HL-60/S4 (cell line): Measurements from ENCODE around the gene THPO.

Experiments
- in situ Hi-C: fragments of 300-500 bp; cut with MboI; formaldehyde crosslinking; loops from 2 replicates; pipeline ENCODE4 v1.14.3; 2022; ENCODE audit warnings: low sequenced_read_pairs

THPO gene

GRCh38 chr3:184377882-184378445, at the start of gene THPO:
TSS of gene THPO (minus strand) at chr3:184378207. CDS start at chr3:184376259, 1,948 bp downstream.
- in situ Hi-C loops: loop anchor here (10.0 kb wide), 1 partner anchor 147 kb away; no protein-coding TSS in a partner anchor

DNA sequence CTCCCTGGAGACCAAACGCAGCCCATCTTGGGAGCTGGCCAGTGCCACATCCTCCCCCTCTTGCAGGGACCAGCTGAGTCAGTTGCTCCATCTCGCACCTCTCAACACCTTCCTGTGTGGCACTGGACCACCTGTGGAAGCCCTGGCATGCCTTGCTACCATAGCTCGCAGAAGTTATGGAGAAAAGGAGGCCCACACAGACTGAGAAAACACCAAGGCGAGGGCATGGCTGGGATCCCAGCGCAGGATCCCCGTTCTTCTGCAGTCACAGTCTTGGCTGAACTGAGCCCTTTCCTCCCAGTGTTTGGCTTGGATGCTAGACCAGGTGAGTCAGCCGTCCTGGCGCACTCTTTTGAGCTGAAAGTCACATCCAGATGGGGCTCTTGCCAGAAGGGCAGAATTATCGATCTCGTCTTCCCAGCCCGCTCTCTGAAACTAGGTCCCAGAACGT, 48.7 kb upstream of the THPO start:
- in situ Hi-C loops: no loop called here

- in situ Hi-C loops: no loop called here
These were observed 45.6 kb upstream of the THPO start for GRCh38 chr3:184423561-184423960.

DNA sequence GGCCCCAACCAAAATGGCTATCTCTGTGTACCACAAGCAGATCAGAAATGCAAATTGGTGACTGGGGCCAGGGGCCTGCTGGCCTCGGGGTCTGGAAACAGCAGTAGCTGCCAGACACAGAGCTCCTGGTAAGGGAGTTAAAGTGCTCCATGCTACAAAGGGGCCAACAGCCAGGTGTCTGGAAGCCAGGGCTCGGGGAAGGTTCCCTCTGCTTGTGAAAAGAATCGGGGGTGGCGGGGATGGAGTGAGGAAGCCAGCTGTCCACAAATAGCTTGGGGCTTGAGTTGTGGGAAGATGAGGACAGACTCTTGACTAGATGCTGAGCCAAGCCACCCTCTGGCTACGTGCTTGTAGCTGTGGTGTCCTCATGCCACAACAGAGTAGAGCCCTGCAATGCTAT, 41.2 kb upstream of the THPO start:
- in situ Hi-C loops: no loop called here

- in situ Hi-C loops: no loop called here
These were observed 39.8 kb upstream of the THPO start for GRCh38 chr3:184417619-184418327.

GRCh38 chr3:184415203-184415490, 37.1 kb upstream of the THPO start:
- in situ Hi-C loops: no loop called here

DNA sequence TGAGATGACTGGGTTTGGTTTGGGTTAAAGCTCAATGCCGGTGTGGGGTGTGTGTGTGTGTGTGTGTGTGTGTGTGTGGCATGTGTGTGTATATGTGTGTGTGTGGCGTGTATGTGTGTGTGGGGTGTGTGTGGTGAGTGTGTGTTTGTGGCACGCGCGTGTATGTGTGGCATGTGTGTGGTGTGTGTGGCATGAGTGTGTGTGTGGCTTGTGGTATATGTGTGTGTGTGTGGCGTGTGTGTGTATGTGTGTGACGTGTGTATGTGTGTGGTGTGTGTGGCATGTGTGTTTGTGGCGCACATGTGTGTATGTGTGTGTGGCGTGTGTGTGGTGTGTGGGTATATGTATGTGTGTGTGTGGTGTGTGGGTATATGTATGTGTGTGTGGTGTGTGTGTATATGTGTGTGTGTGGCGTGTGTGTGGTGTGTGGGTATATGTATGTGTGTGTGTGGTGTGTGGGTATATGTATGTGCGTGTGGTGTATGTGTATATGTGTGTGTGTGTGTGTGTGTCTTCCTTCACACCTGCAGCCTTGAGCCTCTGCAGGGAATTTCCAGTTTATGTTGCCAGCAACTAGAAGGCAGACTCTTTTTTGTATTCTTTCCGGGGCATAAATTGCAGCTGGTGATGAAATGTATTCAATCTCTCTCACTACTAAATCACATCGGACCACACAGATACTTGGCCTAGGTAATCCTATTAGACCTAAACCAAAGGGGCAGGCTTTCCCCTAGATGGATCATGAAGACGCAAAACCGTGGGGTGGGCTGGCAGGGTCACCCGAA, 36.6 kb upstream of the THPO start:
- in situ Hi-C loops: no loop called here

- in situ Hi-C loops: no loop called here
These were observed 32.0 kb upstream of the THPO start for GRCh38 chr3:184409946-184410500.

GRCh38 chr3:184409331-184409926, 31.4 kb upstream of the THPO start:
- in situ Hi-C loops: no loop called here

DNA sequence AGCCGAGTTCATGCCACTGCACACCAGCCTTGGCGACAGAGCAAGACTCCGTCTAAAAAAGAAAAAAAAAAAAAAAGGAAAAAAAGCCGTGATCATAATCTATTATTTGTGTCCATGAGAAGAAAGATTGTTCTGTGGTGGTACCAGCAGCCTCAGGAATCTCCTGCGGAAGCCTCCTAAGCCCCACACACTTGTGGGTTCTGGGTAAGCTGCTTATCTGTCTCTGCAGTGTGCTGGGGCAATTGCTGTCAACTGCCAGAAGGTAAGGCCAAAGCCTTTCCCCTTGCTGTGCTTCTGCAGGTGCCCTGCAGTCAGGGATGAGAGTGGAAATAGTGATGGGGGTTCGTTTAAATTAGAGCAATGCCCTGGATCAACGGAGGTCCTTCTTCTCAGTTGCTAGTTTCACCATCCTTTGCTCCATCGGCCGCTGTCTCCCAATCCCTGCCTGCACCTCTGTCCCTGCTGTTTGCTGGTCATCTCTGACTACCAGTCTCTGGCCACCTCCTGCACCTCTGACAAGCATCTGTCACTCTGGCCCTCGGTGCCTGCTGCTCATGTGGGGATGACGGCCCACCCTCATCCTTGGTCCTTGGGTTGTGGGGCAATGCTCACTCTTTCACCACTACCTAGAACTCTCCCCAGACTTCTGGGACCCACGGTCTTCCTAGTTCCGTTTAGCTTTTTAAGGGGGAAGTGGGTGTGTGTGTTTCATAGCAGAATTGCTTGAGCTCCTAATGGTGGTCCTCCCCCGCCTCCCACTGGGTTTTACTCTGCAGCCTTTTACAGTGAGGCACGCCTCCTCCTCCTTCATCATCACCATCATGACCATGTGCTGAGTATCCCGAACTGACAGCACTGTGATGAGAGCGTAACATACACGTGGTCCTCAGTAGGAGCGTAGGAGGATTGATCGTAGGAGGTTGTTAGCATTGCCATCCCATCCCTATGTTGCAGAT, 27.3 kb upstream of the THPO start:
- in situ Hi-C loops: no loop called here

GRCh38 chr3:184399410-184399809, 21.4 kb upstream of the THPO start:
- in situ Hi-C loops: no loop called here

DNA sequence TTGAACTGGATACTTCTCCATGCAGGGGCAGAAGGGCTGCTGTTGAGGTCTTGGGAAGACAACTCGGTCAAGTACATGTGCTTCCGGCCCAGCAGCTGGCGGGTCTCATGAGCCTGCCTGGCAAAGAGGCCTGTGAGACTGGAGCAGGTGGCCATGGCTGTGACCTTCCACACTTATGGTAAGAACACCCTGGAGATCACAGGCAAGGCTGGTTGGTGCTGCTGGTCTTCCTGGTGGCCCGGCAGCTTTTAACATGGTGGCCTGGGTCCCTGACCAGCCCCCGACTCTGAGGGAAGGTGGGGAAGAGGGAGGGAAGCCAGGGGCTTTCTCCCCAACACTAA, 17.3 kb upstream of the THPO start:
- in situ Hi-C loops: no loop called here

DNA sequence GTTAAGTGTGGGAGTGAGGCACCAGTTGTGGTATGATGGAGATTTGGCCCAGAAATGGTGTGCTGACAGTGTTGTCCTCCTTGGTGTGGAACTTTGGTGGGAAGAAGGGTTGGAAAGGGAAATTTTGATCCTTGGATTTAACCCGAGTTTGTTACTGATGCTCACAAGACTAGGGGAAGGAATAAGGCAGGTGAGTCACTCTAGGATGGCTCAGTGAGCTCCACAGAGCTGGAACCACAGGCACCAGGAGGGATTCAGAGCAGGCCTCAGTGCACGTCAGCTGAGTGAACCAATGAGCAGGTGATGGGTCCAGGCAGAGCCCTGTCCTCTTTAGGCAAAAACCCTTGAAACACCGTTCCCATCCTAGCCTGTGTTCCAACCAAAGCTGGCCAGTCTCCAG, 13.3 kb upstream of the THPO start:
- in situ Hi-C loops: no loop called here

- in situ Hi-C loops: no loop called here
These were observed 12.0 kb upstream of the THPO start for GRCh38 chr3:184389935-184390528.

DNA sequence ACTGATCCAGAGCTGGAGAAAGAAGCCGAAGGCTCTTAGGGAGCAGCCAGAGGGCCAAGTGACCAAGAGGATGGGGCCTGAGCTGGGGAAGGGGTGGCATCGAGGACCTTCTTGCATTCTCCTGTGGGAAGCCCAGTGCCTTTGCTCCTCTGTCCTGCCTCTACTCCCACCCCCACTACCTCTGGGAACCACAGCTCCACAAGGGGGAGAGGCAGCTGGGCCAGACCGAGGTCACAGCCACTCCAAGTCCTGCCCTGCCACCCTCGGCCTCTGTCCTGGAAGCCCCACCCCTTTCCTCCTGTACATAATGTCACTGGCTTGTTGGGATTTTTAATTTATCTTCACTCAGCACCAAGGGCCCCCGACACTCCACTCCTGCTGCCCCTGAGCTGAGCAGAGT, 11.4 kb upstream of the THPO start:
- in situ Hi-C loops: no loop called here

DNA sequence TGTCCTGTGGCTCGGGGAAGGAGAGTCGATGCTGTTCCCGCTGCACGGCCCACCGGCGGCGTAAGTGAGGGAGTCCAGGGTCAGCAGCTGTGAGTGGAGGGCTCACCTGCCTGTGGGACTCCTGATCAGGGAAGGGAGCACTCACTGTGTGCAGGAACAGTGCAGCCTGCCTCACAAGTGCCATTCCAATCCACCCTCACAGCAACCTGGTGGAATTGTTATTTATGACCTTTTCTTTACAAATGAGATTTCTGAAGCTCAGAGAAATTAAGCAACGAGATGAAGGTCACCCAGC, 10.9 kb upstream of the THPO start:
- in situ Hi-C loops: no loop called here

DNA sequence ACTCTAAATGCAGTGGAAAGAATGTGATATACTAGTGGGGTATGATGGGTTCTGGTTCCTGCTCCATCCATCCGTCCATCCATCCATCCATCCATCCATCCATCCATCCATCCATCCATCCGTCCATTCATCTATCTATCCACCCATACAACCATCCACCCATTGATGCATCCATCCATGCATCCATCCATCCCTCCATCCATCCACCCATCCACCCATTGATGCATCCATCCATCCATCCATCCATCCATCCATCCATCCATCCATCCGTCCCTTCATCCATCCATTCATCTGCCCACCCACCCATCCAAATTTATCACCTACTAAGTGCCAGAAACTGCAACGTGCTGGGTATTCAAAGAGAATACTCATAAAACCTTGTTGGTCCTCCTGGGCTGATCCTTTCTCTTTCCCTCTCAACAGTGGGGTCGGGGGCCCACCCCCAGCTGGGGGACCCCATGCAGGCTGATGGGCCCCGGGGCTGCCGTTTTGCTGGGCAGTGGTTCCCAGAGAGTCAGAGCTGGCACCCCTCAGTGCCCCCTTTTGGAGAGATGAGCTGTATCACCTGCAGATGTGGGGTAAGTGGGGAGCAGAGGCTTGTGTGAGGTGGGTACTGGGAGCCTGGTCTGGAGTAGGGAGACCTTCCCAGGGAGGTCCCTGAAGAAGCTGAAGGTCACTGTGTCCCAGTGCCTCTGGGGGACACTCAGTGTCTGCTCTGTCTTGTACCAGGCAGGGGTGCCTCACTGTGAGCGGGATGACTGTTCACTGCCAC, 10.3 kb upstream of the THPO start:
- in situ Hi-C loops: no loop called here

DNA sequence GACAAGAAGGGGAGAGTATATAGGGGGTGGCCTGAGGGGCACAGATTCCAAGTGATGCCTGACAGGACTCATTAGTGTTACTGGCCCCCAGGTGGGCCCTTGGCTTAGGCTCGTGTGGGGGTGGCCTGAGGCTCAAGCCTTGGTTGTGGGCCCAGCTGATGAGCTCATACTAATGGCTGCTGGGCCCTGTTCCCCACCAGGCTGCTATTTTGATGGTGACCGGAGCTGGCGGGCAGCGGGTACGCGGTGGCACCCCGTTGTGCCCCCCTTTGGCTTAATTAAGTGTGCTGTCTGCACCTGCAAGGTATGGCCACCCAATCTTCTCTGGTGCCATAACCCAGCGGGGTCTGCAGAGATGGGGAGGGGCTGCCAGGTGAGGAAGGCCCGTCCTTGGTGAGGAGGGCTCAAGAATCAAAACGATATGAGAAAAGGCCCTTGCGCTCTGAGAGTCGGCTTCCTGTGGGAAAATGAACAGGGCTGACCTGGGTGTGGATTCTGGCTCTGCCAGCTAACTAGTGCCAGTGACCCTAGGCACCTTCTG, 9.2 kb upstream of the THPO start:
- in situ Hi-C loops: no loop called here
